Hippocampal formation (tissue), 2 donors: ENCODE data around the gene ZFAND3.
A peak's percentile ranks its signal among the peaks of the same experiment; 100 is the strongest.

ENCODE experiments used
- DNase-seq, 2 donors: peaks; one replicate each; lab custom pipeline; 2025; lab: John Stamatoyannopoulos, UW

ZFAND3 gene

GRCh38 chr6:37819177-37819801 lies at the start of gene ZFAND3:
ZFAND3 (plus strand) TSS chr6:37819727; CDS start chr6:37819946, 219 bp downstream.
- peak; percentile 96 to 98 for DNase-seq

GRCh38 chr6:37774028-37774680 lies 45.4 kb upstream of the ZFAND3 start:
- no peak for DNase-seq

GRCh38 chr6:37776566-37776965 lies 43.0 kb upstream of the ZFAND3 start:
- no peak for DNase-seq

GRCh38 chr6:37777272-37777834 lies 42.2 kb upstream of the ZFAND3 start:
- DNase-seq = no peak

GRCh38 chr6:37779111-37779800 lies 40.3 kb upstream of the ZFAND3 start:
- DNase-seq = no peak

GRCh38 chr6:37779902-37780628 lies 39.5 kb upstream of the ZFAND3 start:
- no peak for DNase-seq

- no peak for DNase-seq
These were observed 37.7 kb upstream of the ZFAND3 start for GRCh38 chr6:37781788-37782187.

GRCh38 chr6:37783025-37783855 lies 36.3 kb upstream of the ZFAND3 start:
- peak; percentile 39 to 54 for DNase-seq

GRCh38 chr6:37783856-37784584 lies 35.5 kb upstream of the ZFAND3 start:
- DNase-seq = peak in 1 of 2 donors; percentile 39

GRCh38 chr6:37784585-37784967 lies 35.0 kb upstream of the ZFAND3 start:
- DNase-seq = no peak

GRCh38 chr6:37785002-37785662 lies 34.4 kb upstream of the ZFAND3 start:
- no peak for DNase-seq

- DNase-seq = no peak
These were observed 33.8 kb upstream of the ZFAND3 start for GRCh38 chr6:37785663-37786270.

- DNase-seq = no peak
These were observed 32.3 kb upstream of the ZFAND3 start for GRCh38 chr6:37787216-37787615.

GRCh38 chr6:37788259-37788658 lies 31.3 kb upstream of the ZFAND3 start:
- no peak for DNase-seq

- DNase-seq = peak; percentile 88 to 96
These were observed 28.2 kb upstream of the ZFAND3 start for GRCh38 chr6:37791156-37791919.

GRCh38 chr6:37792457-37793033 lies 27.0 kb upstream of the ZFAND3 start:
- DNase-seq = no peak

- no peak for DNase-seq
These were observed 26.5 kb upstream of the ZFAND3 start for GRCh38 chr6:37793067-37793466.

- DNase-seq = no peak
These were observed 24.7 kb upstream of the ZFAND3 start for GRCh38 chr6:37794825-37795224.
